ENCODE data around the gene PBX2. TPM values are rescaled to one million over a fixed set of nuclear protein-coding genes. Genes with fewer than 3 reads are reported as not detected.
A peak's percentile ranks its signal among the peaks of the same experiment; 100 is the strongest.

Gene PBX2
- total RNA-seq, 4 donors from 2014 or later: 51.0 to 84.7 (median 63.8) TPM

DNA sequence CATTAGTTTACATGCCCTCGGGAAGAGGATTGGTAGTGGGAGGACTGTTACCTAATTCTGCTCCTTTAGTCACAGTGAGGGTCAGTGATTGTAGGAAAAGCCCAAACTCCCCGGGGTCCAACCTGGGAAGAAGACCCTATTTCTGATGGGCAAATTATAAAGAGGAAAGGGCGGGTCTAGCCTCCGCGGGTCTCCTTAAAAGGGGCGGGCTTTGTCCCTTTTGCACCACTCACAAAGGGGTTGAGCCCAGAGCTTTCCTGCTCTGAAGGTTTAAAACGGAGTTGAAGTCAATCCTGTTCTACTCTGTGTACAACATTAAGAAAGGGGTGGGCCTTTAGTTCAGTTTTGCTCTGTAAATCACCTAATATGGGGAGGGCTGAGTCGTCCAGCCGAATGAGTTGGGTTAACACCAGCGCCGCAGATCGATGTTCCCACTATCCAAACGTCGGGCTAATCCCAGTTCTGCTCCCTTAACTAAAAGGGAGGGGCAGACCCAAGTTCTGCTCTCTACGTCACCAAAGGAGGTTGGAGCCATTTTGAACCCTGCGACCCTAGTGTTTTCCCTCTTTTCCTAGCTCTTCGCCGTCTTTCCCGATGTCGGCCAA lies 12.7 kb downstream of the PBX2 start:
- TF ChIP-seq EP300 (IDR thresholded peaks at IDR 0.05) (no peak), CTCF (IDR thresholded peaks at IDR 0.05) (no peak), POLR2AphosphoS5 (IDR thresholded peaks at IDR 0.05) (no peak), POLR2A (IDR thresholded peaks at IDR 0.05) (peak in 1 of 2 donors; percentile 34)
- peaks cover 18% of the 10 kb centered on the region for H3K36me3 ChIP-seq
- H3K4me1 ChIP-seq: peaks cover 72% of the 10 kb centered on the region
- WGBS: under 1% methylated on average over 20 of the region's 20 CpGs
- H3K4me3 ChIP-seq: peak overlapping the region; percentile 93
- H3K27me3 ChIP-seq: no peaks in the 10 kb centered on the region
- no peak for DNase-seq (ENCODE audit: low spot score in 2 of 2)
- no peaks in the 10 kb centered on the region for H3K9me3 ChIP-seq
- peak overlapping the region; percentile 96 for H3K27ac ChIP-seq

- WGBS: 16% methylated on average over 5 of the region's 5 CpGs
- peak overlapping the region; percentile 96 for H3K27ac ChIP-seq
- H3K36me3 ChIP-seq: peaks cover 17% of the 10 kb centered on the region
- TF ChIP-seq POLR2AphosphoS5 (IDR thresholded peaks at IDR 0.05): no peak
- no peak for TF ChIP-seq CTCF (IDR thresholded peaks at IDR 0.05)
- no peak for TF ChIP-seq POLR2A (IDR thresholded peaks at IDR 0.05)
- TF ChIP-seq EP300 (IDR thresholded peaks at IDR 0.05): no peak
- DNase-seq (ENCODE audit: low spot score in 2 of 2): no peak
- H3K27me3 ChIP-seq: no peaks in the 10 kb centered on the region
- H3K9me3 ChIP-seq: no peaks in the 10 kb centered on the region
- peaks cover 67% of the 10 kb centered on the region for H3K4me1 ChIP-seq
- peak overlapping the region; percentile 93 for H3K4me3 ChIP-seq
Measured at GRCh38 chr6:32176476-32177182, 13.4 kb downstream of the PBX2 start.

GRCh38 chr6:32175711-32176475 lies 14.1 kb downstream of the PBX2 start, which contains the start of gene AGPAT1:
TSS of gene AGPAT1 (minus strand) at chr6:32176084. CDS start at chr6:32171496, 4,588 bp downstream.
- TF ChIP-seq POLR2AphosphoS5 (IDR thresholded peaks at IDR 0.05) (no peak), POLR2A (IDR thresholded peaks at IDR 0.05) (peak in 1 of 2 donors; percentile 62)
- Histone ChIP-seq H3K9me3 (no peaks in the 10 kb centered on the region), H3K4me3 (peak within 1 kb of the TSS; percentile 93), H3K36me3 (peaks cover 12% of the 10 kb centered on the region), H3K4me1 (peaks cover 62% of the 10 kb centered on the region), H3K27me3 (no peaks in the 10 kb centered on the region), H3K27ac (peak within 1 kb of the TSS; percentile 96)
- DNase-seq (ENCODE audit: low spot score in 2 of 2): peak; percentile 97
- 0% methylated on average over 24 of the region's 27 CpGs for WGBS

DNA sequence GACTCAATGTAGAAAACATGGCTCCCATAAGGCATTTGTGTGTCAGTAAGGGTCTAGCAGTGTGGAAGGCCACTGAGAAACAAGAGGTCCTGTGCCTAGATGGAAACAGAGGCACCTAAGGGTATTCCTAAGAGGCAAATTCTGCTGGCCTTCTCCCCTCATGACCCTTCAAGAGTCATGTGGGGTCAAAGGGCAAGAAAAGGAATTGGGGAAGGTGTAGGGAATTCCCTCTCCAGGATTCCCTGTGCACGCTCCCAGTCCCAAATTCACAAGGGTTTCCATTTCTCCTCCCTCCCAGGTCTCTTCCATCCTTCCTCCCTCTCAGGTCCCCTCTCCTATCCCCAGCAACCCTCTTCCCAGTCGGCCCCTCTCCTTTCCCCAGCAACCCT lies 14.7 kb downstream of the PBX2 start:
- H3K27ac ChIP-seq: peak overlapping the region; percentile 96
- no peaks in the 10 kb centered on the region for H3K9me3 ChIP-seq
- DNase-seq (ENCODE audit: low spot score in 2 of 2): no peak
- no peak for TF ChIP-seq CTCF (IDR thresholded peaks at IDR 0.05)
- TF ChIP-seq EP300 (IDR thresholded peaks at IDR 0.05): no peak
- TF ChIP-seq POLR2A (IDR thresholded peaks at IDR 0.05): no peak
- TF ChIP-seq POLR2AphosphoS5 (IDR thresholded peaks at IDR 0.05): no peak
- H3K36me3 ChIP-seq: peaks cover 14% of the 10 kb centered on the region
- peaks cover 62% of the 10 kb centered on the region for H3K4me1 ChIP-seq
- no peaks in the 10 kb centered on the region for H3K27me3 ChIP-seq
- WGBS: 23% methylated on average over 2 of the region's 2 CpGs
- peak overlapping the region; percentile 93 for H3K4me3 ChIP-seq

- TF ChIP-seq POLR2A (IDR thresholded peaks at IDR 0.05) (no peak), CTCF (IDR thresholded peaks at IDR 0.05) (no peak), POLR2AphosphoS5 (IDR thresholded peaks at IDR 0.05) (no peak), EP300 (IDR thresholded peaks at IDR 0.05) (no peak)
- Histone ChIP-seq H3K27me3 (no peaks in the 10 kb centered on the region), H3K36me3 (peaks cover 17% of the 10 kb centered on the region), H3K4me1 (peaks cover 53% of the 10 kb centered on the region), H3K9me3 (no peaks in the 10 kb centered on the region), H3K27ac (no peak overlapping the region), H3K4me3 (no peak overlapping the region)
- WGBS: 83% methylated on average over 1 of the region's 1 CpG
- no peak for DNase-seq (ENCODE audit: low spot score in 2 of 2)
Measured at GRCh38 chr6:32174416-32174815, 15.6 kb downstream of the PBX2 start.
